Activated CD8-positive, alpha-beta T cell treated with anti-CD3 and anti-CD28 coated beads for 36 hours (primary cell): ENCODE data around the gene EPHA8. TPM values are rescaled to one million over a fixed set of nuclear protein-coding genes. Genes with fewer than 3 reads are reported as not detected.

Experiments
- ATAC-seq: fragments of 200-7000 bp; cut with Tn5 transposase; one replicate; pipeline ENCODE4 v1.10.0; 2021; ENCODE audit warnings: mild to moderate bottlenecking, moderate library complexity
- CTCF ChIA-PET: fragments of 350-600 bp; sonication (Branson Sonifier 250); formaldehyde crosslinking; loops from one replicate; lab custom pipeline; 2021; ENCODE audit warnings: antibody characterized with exemption; lab: Charles Lee
- POLR2A ChIA-PET: fragments of 350-600 bp; sonication (Branson Sonifier 250); formaldehyde crosslinking; loops from one replicate; lab custom pipeline; 2021; ENCODE audit warnings: antibody characterized with exemption; lab: Charles Lee
- DNase-seq: peaks from one replicate; pipeline ENCODE4 v3.0.0-alpha.2; 2020
- H3K27ac Mint-ChIP-seq: one replicate; pipeline ENCODE4 v1.8.0; 2021; ENCODE audit warnings: mild to moderate bottlenecking, mixed read lengths
- H3K27me3 Mint-ChIP-seq: one replicate; pipeline ENCODE4 v1.8.0; 2021; ENCODE audit warnings: mixed read lengths
- H3K36me3 Mint-ChIP-seq: one replicate; pipeline ENCODE4 v1.8.0; 2021; ENCODE audit warnings: low read depth, mixed read lengths
- H3K4me1 Mint-ChIP-seq: one replicate; pipeline ENCODE4 v1.8.0; 2021; ENCODE audit warnings: low read depth, mixed read lengths
- H3K4me3 Mint-ChIP-seq: one replicate; pipeline ENCODE4 v1.8.0; 2021; ENCODE audit warnings: mild to moderate bottlenecking, moderate library complexity, mixed read lengths
- H3K9me3 Mint-ChIP-seq: one replicate; pipeline ENCODE4 v1.8.0; 2021; ENCODE audit warnings: mixed read lengths
- intact Hi-C: fragments of 100-400 bp; cut with micrococcal nuclease; formaldehyde crosslinking; loops from one replicate; pipeline ENCODE4 v1.10.0; 2022
- total RNA-seq, 2 experiments: library from RNA; stranded (reverse); gene quantifications; one replicate each; pipeline ENCODE4 v1.2.3, GENCODE V29; 2021
- TF ChIP-seq, protein P1 (sequence below): fragments of 200-600 bp; IDR thresholded peaks from one replicate; pipeline ENCODE4 v1.8.0; 2022; ENCODE audit warnings: antibody characterized with exemption, mild to moderate bottlenecking

Gene EPHA8
- total RNA-seq, 2 experiments from 2014 or later = not detected

- CTCF ChIA-PET = no interaction called here
- H3K36me3 Mint-ChIP-seq = peaks cover 17% of the 10 kb centered on the region
- H3K4me3 Mint-ChIP-seq = no peak overlapping the region
Observed at GRCh38 chr1:22526098-22526497, 37.2 kb upstream of the EPHA8 start.

DNA sequence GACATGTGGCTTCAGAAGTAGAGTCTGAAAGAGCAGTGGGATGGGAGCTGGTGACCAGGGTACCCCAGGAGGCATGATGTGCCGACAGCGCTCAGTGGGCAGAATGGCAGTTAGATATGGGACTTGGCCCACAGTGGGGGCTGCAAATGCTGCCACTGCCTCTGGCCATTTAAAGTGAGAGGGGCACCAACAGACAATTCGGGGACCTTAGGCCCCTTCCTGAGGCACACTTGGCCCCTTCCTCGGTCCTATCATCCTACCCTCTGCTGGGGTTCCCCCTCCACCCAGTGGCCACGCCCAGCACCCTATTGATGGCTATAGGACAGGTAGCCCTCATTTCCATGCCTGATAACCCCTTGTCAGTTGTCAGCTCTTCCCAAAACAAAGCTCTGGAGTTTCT, 36.6 kb upstream of the EPHA8 start:
- ChIA-PET POLR2A (interaction anchor here (0.6 kb wide), 1 partner anchor 87 kb away, joined by 3 read pairs; no protein-coding TSS in a partner anchor), CTCF (no interaction called here)
- intact Hi-C loops = no loop called here
- Mint-ChIP-seq H3K27ac (no peak overlapping the region), H3K27me3 (no peaks in the 10 kb centered on the region), H3K4me3 (no peak overlapping the region), H3K9me3 (no peaks in the 10 kb centered on the region), H3K36me3 (peaks cover 17% of the 10 kb centered on the region), H3K4me1 (no peaks in the 10 kb centered on the region)
- ATAC-seq (no peak), DNase-seq (no peak)
- TF ChIP-seq, protein P1, sequence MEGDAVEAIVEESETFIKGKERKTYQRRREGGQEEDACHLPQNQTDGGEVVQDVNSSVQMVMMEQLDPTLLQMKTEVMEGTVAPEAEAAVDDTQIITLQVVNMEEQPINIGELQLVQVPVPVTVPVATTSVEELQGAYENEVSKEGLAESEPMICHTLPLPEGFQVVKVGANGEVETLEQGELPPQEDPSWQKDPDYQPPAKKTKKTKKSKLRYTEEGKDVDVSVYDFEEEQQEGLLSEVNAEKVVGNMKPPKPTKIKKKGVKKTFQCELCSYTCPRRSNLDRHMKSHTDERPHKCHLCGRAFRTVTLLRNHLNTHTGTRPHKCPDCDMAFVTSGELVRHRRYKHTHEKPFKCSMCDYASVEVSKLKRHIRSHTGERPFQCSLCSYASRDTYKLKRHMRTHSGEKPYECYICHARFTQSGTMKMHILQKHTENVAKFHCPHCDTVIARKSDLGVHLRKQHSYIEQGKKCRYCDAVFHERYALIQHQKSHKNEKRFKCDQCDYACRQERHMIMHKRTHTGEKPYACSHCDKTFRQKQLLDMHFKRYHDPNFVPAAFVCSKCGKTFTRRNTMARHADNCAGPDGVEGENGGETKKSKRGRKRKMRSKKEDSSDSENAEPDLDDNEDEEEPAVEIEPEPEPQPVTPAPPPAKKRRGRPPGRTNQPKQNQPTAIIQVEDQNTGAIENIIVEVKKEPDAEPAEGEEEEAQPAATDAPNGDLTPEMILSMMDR = no peak

More at GRCh38 chr1:22526098-22526497, 37.2 kb upstream of the EPHA8 start:
- no peaks in the 10 kb centered on the region for H3K27me3 Mint-ChIP-seq
- no peaks in the 10 kb centered on the region for H3K9me3 Mint-ChIP-seq
- POLR2A ChIA-PET = no interaction called here
- ATAC-seq = no peak
- intact Hi-C loops = no loop called here
- H3K27ac Mint-ChIP-seq = no peak overlapping the region
- no peak for DNase-seq
- H3K4me1 Mint-ChIP-seq = no peaks in the 10 kb centered on the region
- TF ChIP-seq, protein P1 = no peak

DNA sequence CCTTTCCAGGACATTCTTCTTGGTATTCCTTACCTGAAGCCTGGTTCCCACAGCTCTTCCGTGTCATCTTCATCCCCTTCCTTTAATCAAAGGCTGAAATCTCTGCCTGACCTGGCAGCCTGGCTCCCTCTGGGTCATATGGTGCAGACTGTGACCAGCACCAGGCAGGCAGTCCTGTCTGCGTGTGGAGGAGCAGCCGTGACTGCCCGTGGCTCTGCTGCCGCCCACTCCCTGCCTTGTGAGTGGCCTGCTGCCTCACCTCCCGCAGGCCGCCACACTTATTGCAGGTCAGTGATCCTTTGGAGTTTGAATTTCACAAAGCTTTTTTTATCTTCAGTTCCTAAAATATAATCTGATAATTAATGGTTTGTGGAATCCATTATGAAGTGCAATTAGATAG, 36.2 kb upstream of the EPHA8 start:
- ChIA-PET POLR2A (interaction anchor here (0.6 kb wide), 1 partner anchor 87 kb away, joined by 3 read pairs; no protein-coding TSS in a partner anchor), CTCF (no interaction called here)
- Mint-ChIP-seq H3K4me1 (no peaks in the 10 kb centered on the region), H3K36me3 (peaks cover 17% of the 10 kb centered on the region), H3K9me3 (no peaks in the 10 kb centered on the region), H3K27ac (no peak overlapping the region), H3K27me3 (no peaks in the 10 kb centered on the region), H3K4me3 (no peak overlapping the region)
- TF ChIP-seq, protein P1 = no peak
- ATAC-seq = no peak
- intact Hi-C loops = no loop called here
- DNase-seq = no peak

DNA sequence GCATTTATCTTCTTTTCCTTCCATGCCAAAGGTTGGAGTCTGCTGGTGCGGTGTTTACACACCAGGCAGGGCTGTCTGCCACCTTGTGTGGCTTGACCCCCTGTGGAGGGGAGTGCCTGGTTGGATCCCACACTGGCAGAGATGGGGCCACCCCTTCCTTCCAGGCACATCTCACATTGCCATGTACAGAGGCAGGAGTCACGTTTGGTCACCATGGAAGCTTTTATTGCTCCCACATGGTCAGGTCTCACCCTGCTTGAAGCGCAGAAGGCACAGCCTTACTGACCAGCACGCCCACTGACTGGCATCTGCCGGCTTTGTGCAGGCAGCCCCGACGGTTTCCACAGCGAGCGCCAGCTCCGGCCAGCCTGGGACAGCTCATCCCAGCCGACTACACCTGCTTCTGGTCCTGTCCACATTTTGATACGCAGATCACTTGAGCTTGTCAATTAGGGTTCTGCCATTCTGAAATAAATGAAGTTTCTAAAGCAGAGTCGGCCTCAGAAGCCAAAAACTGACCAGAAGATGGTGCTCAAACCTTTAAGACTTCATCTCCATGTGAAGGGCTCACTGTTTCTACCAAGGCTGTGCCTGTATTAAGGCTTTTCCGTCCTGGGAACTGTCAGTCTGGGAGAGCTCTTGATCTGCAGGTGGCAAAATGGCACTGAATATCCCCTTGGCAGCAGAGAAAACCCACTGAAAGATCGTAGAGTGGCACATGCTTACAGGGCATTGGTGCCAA, 35.6 kb upstream of the EPHA8 start:
- Mint-ChIP-seq H3K27me3 (no peaks in the 10 kb centered on the region), H3K4me1 (no peaks in the 10 kb centered on the region), H3K36me3 (peaks cover 17% of the 10 kb centered on the region), H3K27ac (no peak overlapping the region), H3K9me3 (no peaks in the 10 kb centered on the region), H3K4me3 (no peak overlapping the region)
- TF ChIP-seq, protein P1 = no peak
- intact Hi-C loops = no loop called here
- ATAC-seq (no peak), DNase-seq (no peak)
- POLR2A ChIA-PET = no interaction called here
- CTCF ChIA-PET = interaction anchor here (1.2 kb wide), 1 partner anchor 45 kb away, joined by 4 read pairs; no protein-coding TSS in a partner anchor

DNA sequence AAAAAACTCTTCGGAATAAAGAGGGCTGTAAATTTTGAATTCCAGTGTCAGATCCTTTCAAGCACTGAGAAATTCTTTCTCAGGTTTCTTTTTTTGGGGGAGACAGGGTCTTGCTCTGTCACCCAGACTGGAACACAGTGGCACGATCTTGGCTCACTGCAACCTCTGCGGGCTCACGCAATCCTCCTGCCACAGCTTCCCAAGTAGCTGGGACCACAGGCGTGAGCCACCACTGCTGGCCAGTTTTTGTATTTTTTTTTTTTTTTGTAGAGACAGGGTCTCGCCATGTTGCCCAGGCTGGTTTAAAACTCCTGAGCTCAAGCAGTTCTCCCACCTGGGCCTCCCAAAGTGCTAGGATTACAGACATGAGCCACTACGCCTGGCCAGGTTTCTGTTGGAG, 34.8 kb upstream of the EPHA8 start:
- ATAC-seq (no peak), DNase-seq (no peak)
- peaks cover 15% of the 10 kb centered on the region for H3K36me3 Mint-ChIP-seq
- CTCF ChIA-PET = interaction anchor here (1.2 kb wide), 1 partner anchor 44 kb away, joined by 4 read pairs; no protein-coding TSS in a partner anchor
- TF ChIP-seq, protein P1 = no peak
- no peak overlapping the region for H3K27ac Mint-ChIP-seq
- intact Hi-C loops = no loop called here
- H3K9me3 Mint-ChIP-seq = no peaks in the 10 kb centered on the region
- no peaks in the 10 kb centered on the region for H3K27me3 Mint-ChIP-seq
- no peaks in the 10 kb centered on the region for H3K4me1 Mint-ChIP-seq
- POLR2A ChIA-PET = no interaction called here
- no peak overlapping the region for H3K4me3 Mint-ChIP-seq
